SKM-1 treated with dmso at 0.1 percent for 144 hours (cell line): ENCODE measurements around the gene ANP32B.
"Not testable (repeated sequence)": the region's sequence is repeated elsewhere in the genome, so short reads cannot be mapped to it uniquely, and the experiment has no call there.

Experiments used
- DNase-seq: peaks from one replicate; lab custom pipeline; 2025; ENCODE audit not compliant: unreplicated experiment; lab: John Stamatoyannopoulos, UW

The ANP32B gene

GRCh38 chr9:97982683-97983588, at the start of gene ANP32B:
ANP32B (plus strand) TSS chr9:97983341; CDS start chr9:97983556, 215 bp downstream.
- peak; percentile 72 for DNase-seq

GRCh38 chr9:97934321-97935115, 48.6 kb upstream of the ANP32B start:
- no peak for DNase-seq

- DNase-seq, result no peak
These were observed 47.9 kb upstream of the ANP32B start for GRCh38 chr9:97935276-97935675.

- no peak for DNase-seq
These were observed 46.1 kb upstream of the ANP32B start for GRCh38 chr9:97936998-97937397.

GRCh38 chr9:97938081-97938644, 45.0 kb upstream of the ANP32B start, which contains the start of gene HEMGN:
HEMGN (minus strand) TSS chr9:97938172; CDS start chr9:97938136, 36 bp downstream.
- no peak for DNase-seq

- no peak for DNase-seq
These were observed 42.9 kb upstream of the ANP32B start for GRCh38 chr9:97940233-97940632.

- no peak for DNase-seq
These were observed 42.4 kb upstream of the ANP32B start for GRCh38 chr9:97940741-97941140.

GRCh38 chr9:97941323-97941722, 41.8 kb upstream of the ANP32B start:
- no peak for DNase-seq

GRCh38 chr9:97943308-97943855, 39.8 kb upstream of the ANP32B start:
- DNase-seq, result no peak

- DNase-seq, result no peak
These were observed 38.5 kb upstream of the ANP32B start for GRCh38 chr9:97944612-97945011.

- not testable (repeated sequence) for DNase-seq
These were observed 37.7 kb upstream of the ANP32B start for GRCh38 chr9:97945470-97945869.

GRCh38 chr9:97947094-97947493, 36.0 kb upstream of the ANP32B start:
- DNase-seq, result not testable (repeated sequence)

GRCh38 chr9:97950873-97951272, 32.3 kb upstream of the ANP32B start:
- DNase-seq, result not testable (repeated sequence)

GRCh38 chr9:97954550-97954989, 28.6 kb upstream of the ANP32B start:
- peak; percentile 32 for DNase-seq

GRCh38 chr9:97956331-97956730, 26.8 kb upstream of the ANP32B start:
- no peak for DNase-seq

GRCh38 chr9:97958812-97959511, 24.2 kb upstream of the ANP32B start:
- DNase-seq, result no peak

GRCh38 chr9:97959585-97959984, 23.6 kb upstream of the ANP32B start:
- DNase-seq, result no peak

GRCh38 chr9:97960678-97961328, 22.3 kb upstream of the ANP32B start:
- DNase-seq, result not testable (repeated sequence)

- no peak for DNase-seq
These were observed 21.8 kb upstream of the ANP32B start for GRCh38 chr9:97961361-97961760.

- no peak for DNase-seq
These were observed 21.0 kb upstream of the ANP32B start for GRCh38 chr9:97962136-97962535.
